IPS-18a (cell line): ENCODE results near the gene ATP2B2.

Experiments used
- H3K27ac ChIP-seq: one replicate; pipeline ENCODE4 v1.5.1; 2013; ENCODE audit warnings: low read length
- H3K27me3 ChIP-seq: one replicate; pipeline ENCODE4 v1.6.1; 2013; ENCODE audit warnings: mild to moderate bottlenecking, low read length; ENCODE audit not compliant: control insufficient read depth, insufficient read depth
- H3K36me3 ChIP-seq: one replicate; pipeline ENCODE4 v1.6.1; 2013; ENCODE audit warnings: low read depth, low read length; ENCODE audit not compliant: control insufficient read depth
- H3K4me1 ChIP-seq: one replicate; pipeline ENCODE4 v1.6.1; 2013; ENCODE audit warnings: low read depth, low read length; ENCODE audit not compliant: control insufficient read depth
- H3K4me3 ChIP-seq: one replicate; pipeline ENCODE4 v1.5.1; 2013; ENCODE audit warnings: low read length
- H3K9ac ChIP-seq: one replicate; pipeline ENCODE4 v1.6.1; 2013; ENCODE audit warnings: mild to moderate bottlenecking, low read length, moderate library complexity
- H3K9me3 ChIP-seq: one replicate; pipeline ENCODE4 v1.6.1; 2013; ENCODE audit warnings: low read depth, low read length; ENCODE audit not compliant: control insufficient read depth

ATP2B2 gene

GRCh38 chr3:10529809-10530208, 24.4 kb upstream of the ATP2B2 start:
- Histone ChIP-seq H3K4me3 (no peak overlapping the region), H3K4me1 (no peaks in the 10 kb centered on the region), H3K27ac (no peak overlapping the region), H3K9ac (no peak overlapping the region), H3K9me3 (no peaks in the 10 kb centered on the region), H3K27me3 (no peaks in the 10 kb centered on the region), H3K36me3 (no peaks in the 10 kb centered on the region)

- Histone ChIP-seq H3K4me3 (no peak overlapping the region), H3K36me3 (no peaks in the 10 kb centered on the region), H3K27ac (no peak overlapping the region), H3K9ac (no peak overlapping the region), H3K27me3 (no peaks in the 10 kb centered on the region), H3K4me1 (no peaks in the 10 kb centered on the region), H3K9me3 (no peaks in the 10 kb centered on the region)
Measured at GRCh38 chr3:10528046-10528445, 22.7 kb upstream of the ATP2B2 start.

- Histone ChIP-seq H3K36me3 (no peaks in the 10 kb centered on the region), H3K27me3 (no peaks in the 10 kb centered on the region), H3K9ac (no peak overlapping the region), H3K4me1 (no peaks in the 10 kb centered on the region), H3K4me3 (no peak overlapping the region), H3K9me3 (no peaks in the 10 kb centered on the region), H3K27ac (no peak overlapping the region)
Measured at GRCh38 chr3:10527295-10528001, 22.1 kb upstream of the ATP2B2 start.

GRCh38 chr3:10526366-10526765, 21.0 kb upstream of the ATP2B2 start:
- no peaks in the 10 kb centered on the region for H3K36me3 ChIP-seq
- H3K4me1 ChIP-seq = no peaks in the 10 kb centered on the region
- H3K27ac ChIP-seq = no peak overlapping the region
- H3K4me3 ChIP-seq = no peak overlapping the region
- H3K27me3 ChIP-seq = no peaks in the 10 kb centered on the region
- no peaks in the 10 kb centered on the region for H3K9me3 ChIP-seq
- no peak overlapping the region for H3K9ac ChIP-seq

- Histone ChIP-seq H3K4me3 (no peak overlapping the region), H3K36me3 (no peaks in the 10 kb centered on the region), H3K27me3 (no peaks in the 10 kb centered on the region), H3K27ac (no peak overlapping the region), H3K4me1 (no peaks in the 10 kb centered on the region), H3K9me3 (no peaks in the 10 kb centered on the region), H3K9ac (no peak overlapping the region)
Measured at GRCh38 chr3:10524799-10525301, 19.5 kb upstream of the ATP2B2 start.

GRCh38 chr3:10524270-10524669, 18.9 kb upstream of the ATP2B2 start:
- no peaks in the 10 kb centered on the region for H3K36me3 ChIP-seq

GRCh38 chr3:10523561-10523960, 18.2 kb upstream of the ATP2B2 start:
- Histone ChIP-seq H3K36me3 (no peaks in the 10 kb centered on the region), H3K4me3 (no peak overlapping the region), H3K27me3 (no peaks in the 10 kb centered on the region), H3K27ac (no peak overlapping the region), H3K4me1 (no peaks in the 10 kb centered on the region), H3K9ac (no peak overlapping the region), H3K9me3 (no peaks in the 10 kb centered on the region)

More at GRCh38 chr3:10524270-10524669, 18.9 kb upstream of the ATP2B2 start:
- Histone ChIP-seq H3K27ac (no peak overlapping the region), H3K9ac (no peak overlapping the region), H3K4me1 (no peaks in the 10 kb centered on the region), H3K9me3 (no peaks in the 10 kb centered on the region), H3K27me3 (no peaks in the 10 kb centered on the region), H3K4me3 (no peak overlapping the region)

- Histone ChIP-seq H3K9me3 (no peaks in the 10 kb centered on the region), H3K36me3 (no peaks in the 10 kb centered on the region), H3K4me3 (no peak overlapping the region), H3K9ac (no peak overlapping the region), H3K4me1 (no peaks in the 10 kb centered on the region), H3K27me3 (no peaks in the 10 kb centered on the region), H3K27ac (no peak overlapping the region)
Measured at GRCh38 chr3:10522646-10523303, 17.4 kb upstream of the ATP2B2 start.

- no peaks in the 10 kb centered on the region for H3K4me1 ChIP-seq
- H3K9ac ChIP-seq = no peak overlapping the region
- H3K27ac ChIP-seq = no peak overlapping the region
- H3K27me3 ChIP-seq = no peaks in the 10 kb centered on the region
- no peaks in the 10 kb centered on the region for H3K9me3 ChIP-seq
- no peak overlapping the region for H3K4me3 ChIP-seq
- no peaks in the 10 kb centered on the region for H3K36me3 ChIP-seq
Measured at GRCh38 chr3:10521772-10522441, 16.5 kb upstream of the ATP2B2 start.

GRCh38 chr3:10520072-10520471, 14.7 kb upstream of the ATP2B2 start:
- no peak overlapping the region for H3K4me3 ChIP-seq
- no peaks in the 10 kb centered on the region for H3K4me1 ChIP-seq
- H3K27me3 ChIP-seq = no peaks in the 10 kb centered on the region
- no peak overlapping the region for H3K9ac ChIP-seq
- no peak overlapping the region for H3K27ac ChIP-seq
- no peaks in the 10 kb centered on the region for H3K36me3 ChIP-seq
- H3K9me3 ChIP-seq = no peaks in the 10 kb centered on the region

GRCh38 chr3:10519236-10519635, 13.8 kb upstream of the ATP2B2 start:
- Histone ChIP-seq H3K4me1 (no peaks in the 10 kb centered on the region), H3K9ac (no peak overlapping the region), H3K4me3 (no peak overlapping the region), H3K36me3 (no peaks in the 10 kb centered on the region), H3K9me3 (no peaks in the 10 kb centered on the region), H3K27ac (no peak overlapping the region), H3K27me3 (no peaks in the 10 kb centered on the region)
